HG03457 (cell line): ENCODE data around the gene MTOR.

ENCODE experiments used
- ATAC-seq: cut with Tn5 transposase; IDR thresholded peaks from one replicate; pipeline ENCODE4 v1.9.1; 2021; ENCODE audit warnings: moderate number of reproducible peaks; ENCODE audit not compliant: unreplicated experiment

MTOR gene

DNA sequence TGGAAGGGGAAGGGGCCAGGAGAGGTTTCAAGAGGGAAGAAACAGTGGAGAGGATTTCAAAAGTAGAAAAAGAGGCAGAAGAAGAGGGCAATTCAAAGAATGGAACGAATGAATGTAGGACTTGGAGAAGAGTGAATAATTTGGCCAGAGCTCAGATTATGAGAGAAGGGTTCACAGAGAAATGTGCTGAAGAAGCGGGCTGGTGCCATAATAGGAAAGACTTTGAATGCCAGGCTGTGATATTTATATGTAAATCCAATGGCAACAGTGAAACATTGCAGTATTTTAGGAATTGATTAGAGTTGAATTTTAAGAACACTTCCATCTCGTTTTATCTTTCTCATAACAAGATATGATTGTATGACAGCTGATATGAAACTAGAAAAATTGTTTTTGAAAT, 109.2 kb downstream of the MTOR start:
- no peak for ATAC-seq

DNA sequence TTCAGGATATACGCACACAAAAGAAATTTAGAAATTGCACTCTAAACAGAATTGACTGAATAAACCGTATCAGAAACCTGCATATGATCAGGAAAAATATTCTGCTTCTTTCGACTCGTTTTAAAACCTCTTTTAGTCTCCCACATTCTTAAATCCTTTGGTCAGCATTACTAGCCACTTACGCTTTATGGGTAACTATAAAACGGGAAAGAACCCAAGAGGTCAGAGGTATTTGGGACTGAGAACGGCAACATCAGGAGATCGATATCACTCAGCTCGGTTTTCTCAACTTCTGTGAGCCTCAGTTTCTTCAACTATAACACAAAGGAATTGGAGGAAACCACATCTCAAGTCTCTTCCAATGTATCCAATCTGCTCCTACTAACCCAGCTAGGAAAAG, 109.6 kb downstream of the MTOR start:
- no peak for ATAC-seq

- no peak for ATAC-seq
Measured at GRCh38 chr1:11151826-11152612, 110.3 kb downstream of the MTOR start.

DNA sequence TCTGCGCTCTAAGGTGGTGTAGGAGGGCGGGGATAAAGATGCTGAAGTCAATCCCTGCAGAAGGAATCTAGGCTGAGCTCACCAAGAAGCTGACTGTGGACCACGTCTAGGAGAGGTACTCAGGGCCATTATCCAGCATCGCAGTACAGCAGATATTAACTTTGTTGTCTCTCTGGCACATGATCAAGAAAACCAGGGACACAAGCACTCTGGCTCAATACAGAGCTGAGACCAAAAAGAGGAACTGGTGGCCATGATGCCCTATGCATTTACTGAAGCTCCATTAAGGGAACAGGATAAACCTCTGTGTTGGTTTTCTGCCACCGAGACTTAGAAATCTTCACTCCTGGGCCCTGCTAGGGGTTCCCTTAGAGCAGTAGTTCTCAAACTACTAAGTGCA, 111.2 kb downstream of the MTOR start:
- ATAC-seq, result no peak

DNA sequence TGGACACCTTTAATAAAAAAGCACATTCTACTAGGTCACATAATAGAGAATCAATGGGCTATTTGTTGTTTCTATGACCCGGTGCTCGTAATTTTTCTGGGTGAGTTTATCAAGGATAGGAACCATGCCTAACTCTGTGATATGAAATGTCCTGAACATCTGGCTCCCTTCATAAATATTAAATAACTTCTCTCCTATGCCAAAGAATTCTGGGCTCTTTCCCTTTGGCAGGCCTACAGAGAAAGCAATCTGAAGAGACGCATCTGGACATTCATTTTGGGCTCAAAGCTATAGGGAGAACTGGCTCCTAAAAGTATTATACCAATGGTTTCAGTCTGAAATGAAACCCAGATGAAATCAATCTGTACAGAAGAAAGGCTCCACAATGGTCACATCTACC, 112.0 kb downstream of the MTOR start:
- no peak for ATAC-seq

- no peak for ATAC-seq
Measured at GRCh38 chr1:11147197-11147770, 115.1 kb downstream of the MTOR start.

- ATAC-seq, result no peak
Measured at GRCh38 chr1:11145741-11146140, 116.6 kb downstream of the MTOR start.

DNA sequence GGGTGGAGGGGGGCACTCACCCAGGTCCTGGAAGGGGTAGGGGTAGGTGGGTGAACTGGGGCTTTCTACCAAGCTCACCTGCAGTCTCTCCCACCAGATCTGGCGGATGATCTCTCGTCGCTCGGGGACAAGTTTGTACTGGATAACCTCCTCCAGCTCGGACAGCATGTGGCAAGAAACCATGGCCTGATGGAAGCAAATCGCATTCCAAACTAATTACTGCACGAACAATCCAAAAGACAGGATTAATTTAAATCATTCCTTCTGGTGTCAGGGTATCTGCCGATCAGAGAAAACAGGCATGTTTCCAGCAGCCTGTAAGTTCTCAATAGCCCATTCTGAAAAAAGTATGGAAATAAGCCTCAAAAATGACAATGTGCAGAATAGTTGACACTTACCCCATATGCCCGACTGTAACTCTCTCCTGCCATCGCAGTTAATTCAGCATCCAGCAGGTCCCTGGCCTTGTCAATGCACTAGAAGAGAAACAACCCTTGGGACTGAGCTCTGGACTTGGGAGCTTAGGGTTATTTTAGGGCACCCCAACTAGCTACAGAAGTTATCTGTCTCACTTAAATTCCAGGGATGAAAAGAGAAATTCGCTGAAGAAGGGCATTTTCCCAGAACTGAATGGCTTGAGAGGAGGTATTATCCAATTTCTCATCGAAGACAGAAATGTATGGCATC, 117.6 kb downstream of the MTOR start:
- ATAC-seq, result no peak

GRCh38 chr1:11143907-11144306, 118.4 kb downstream of the MTOR start:
- no peak for ATAC-seq

DNA sequence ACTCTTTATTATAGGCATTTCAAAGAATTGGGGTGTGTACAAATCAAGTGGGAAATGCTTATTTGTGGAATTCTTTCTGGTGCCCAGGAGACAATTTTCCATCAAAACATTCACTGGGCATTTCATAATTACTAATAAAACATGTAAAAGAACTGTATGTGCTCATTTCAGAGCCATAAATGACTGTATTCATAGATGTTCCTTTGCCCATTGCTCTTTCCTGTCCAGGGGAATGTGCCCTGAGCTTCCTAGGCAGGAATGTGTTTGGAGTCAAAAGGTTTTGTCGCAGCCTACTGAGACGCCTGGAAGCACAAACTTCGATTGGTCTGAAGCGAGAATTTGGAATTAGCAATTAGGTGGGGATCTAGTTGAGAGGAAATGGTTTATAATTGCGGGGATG, 119.0 kb downstream of the MTOR start:
- ATAC-seq, result no peak

DNA sequence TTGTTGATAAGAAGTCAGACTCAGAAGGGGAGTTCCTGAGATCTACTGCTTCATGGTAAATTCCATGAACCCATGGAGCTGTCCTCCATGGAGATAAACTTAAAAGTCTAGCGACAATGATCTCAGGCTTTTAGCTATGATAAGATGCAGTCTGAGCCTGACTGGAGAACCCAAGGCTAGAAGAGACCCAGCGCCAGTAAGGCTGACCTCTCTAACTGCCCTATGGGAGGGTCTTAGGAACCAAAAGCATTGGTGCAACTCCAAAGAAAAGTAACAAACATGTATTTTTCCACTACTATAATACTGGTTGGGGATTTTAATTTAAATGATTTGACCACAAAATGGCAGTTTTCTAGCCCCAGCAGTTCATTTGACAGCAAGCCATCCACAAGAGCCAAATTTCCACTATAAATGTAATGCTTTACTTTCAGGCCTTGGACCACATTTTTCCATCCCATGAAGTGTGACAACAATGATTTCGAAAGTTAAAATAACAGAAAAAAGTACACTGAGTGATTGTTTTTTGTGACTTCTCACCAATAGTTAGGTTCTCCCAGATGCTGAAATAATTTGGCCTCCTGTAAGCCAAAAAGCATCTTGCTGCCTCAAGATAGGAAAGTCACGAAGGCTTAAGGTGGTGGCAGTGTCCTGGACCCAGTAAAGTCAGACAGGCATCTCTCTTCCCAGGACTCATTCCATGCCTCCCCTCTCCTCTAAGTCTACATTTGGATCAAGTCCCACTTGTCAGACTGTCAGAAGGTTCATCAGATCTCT, 119.5 kb downstream of the MTOR start:
- no peak for ATAC-seq

- no peak for ATAC-seq
Measured at GRCh38 chr1:11138952-11139351, 123.4 kb downstream of the MTOR start.

GRCh38 chr1:11138029-11138428, 124.3 kb downstream of the MTOR start:
- no peak for ATAC-seq

GRCh38 chr1:11134898-11135266, 127.5 kb downstream of the MTOR start:
- ATAC-seq, result no peak

GRCh38 chr1:11134251-11134897, 128.0 kb downstream of the MTOR start:
- ATAC-seq, result no peak

- ATAC-seq, result no peak
Measured at GRCh38 chr1:11132563-11133293, 129.6 kb downstream of the MTOR start.

DNA sequence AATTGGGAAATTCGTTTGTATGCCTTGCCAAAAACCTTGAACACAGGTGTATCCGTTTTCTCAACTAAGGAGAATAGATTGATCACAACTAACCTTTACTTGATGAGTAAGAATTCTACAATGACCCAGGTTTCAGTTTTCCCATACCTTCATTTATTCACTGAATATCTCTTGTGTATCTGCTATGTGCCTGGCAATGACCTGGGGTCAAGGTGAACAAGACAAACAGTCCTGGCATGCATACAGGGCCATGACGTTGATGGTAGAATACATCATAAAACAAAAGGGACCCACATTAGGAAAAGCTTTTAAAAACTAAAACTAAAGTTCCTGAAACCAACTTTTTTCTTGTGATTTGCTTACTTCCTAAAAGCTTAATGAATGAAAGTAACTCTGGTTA, 130.5 kb downstream of the MTOR start:
- no peak for ATAC-seq

GRCh38 chr1:11130406-11130805, 131.9 kb downstream of the MTOR start:
- no peak for ATAC-seq

DNA sequence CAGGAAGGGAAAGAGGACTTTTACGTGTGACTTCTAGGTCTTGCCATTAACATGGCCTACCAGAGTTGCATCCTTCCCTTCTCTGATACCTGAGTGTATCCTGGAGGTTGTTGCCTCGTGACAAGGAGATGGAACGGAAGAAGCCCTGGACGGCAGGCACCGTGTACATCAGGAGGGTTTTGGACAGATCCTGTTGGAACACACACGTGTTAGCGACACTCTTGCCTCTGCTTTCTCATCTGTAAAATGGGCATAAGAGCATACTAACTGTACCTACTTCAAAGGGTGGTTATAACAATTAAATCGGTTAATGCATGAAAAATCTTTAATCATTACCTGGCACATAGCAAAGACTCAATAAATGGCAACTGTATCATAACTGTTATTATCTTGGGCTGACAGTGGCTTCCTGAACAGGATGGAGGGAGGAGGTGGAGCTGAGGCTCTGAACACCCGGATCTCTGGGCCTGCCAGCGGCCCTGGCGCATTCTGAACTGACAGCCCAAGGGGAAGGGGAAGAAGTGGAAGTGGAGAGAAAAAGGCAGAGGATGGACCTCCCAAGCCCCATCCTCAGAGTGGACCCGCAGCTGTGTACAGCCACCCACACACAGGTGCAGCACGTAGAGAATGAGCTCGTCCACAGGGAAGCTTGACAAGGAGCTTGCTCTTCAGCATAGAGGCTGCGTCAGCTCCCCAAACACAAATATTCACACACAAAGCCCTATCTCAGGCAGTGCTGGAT, 132.5 kb downstream of the MTOR start:
- no peak for ATAC-seq

- ATAC-seq, result no peak
Measured at GRCh38 chr1:11126569-11126968, 135.8 kb downstream of the MTOR start.
